GM21619 (cell line): Measurements from ENCODE around the gene FHIT.

Source experiments
- ATAC-seq: cut with Tn5 transposase; IDR thresholded peaks from one replicate; pipeline ENCODE4 v1.9.1; 2021; ENCODE audit not compliant: unreplicated experiment

The FHIT gene

DNA sequence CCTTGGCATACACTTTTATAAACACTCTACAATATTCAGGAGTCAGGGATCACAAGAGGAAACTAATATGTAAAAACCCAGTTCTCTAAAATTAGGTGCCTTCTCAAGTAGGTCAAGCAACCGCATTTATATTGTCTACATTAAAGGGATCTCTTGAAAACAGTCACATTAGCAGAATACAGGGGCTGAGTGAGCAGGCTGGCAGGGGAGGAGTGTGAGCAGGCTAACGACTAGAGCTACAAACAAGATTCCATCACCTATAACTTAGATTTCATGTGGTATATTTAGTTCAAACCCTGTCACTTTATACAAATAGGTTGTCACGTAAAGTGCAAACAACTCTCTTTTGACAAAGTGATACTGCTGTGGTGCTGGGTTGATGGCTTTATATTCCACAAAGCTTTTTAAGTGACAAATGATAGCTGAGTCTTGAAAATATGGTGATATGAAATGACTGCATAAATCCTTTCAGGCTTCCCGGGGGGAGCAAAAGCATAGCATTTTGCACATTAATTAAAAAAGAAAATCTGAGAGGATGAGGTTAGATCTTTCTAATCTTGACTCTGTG is 937.9 kb downstream of the FHIT start:
- no peak for ATAC-seq

DNA sequence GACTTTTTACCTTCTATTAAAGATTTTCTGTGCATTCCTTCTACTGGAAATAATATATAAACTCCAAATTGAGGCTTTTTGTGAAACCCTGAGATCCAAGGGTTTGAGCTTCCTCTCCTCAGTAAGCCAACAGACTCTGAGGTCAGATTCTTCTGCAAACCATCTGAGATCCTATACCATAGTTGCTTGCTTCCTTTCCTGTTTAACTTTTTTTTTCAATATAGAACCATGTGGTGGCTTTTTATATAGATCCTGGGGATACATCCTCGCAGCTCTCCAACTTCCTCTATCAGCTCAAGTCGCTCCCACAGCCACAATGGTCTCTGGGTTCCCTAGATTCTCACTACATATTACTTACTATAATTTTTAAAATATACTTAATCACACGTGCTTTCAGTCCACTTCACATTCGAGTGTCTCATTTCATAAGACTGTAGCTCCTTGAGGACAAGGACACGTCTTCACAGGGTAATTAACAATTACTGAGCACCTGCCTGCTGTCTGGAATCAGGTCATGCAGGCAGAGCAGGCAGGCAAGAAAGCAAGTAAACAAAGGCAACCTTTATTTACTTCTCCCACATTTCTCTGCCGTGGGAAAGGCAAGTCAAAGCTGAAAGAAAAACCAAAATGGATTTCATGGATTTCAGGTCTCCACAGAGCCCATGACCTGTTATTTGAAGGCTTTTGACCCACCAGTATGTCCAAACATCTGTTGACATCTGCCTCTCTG is 941.5 kb downstream of the FHIT start:
- ATAC-seq, result no peak

DNA sequence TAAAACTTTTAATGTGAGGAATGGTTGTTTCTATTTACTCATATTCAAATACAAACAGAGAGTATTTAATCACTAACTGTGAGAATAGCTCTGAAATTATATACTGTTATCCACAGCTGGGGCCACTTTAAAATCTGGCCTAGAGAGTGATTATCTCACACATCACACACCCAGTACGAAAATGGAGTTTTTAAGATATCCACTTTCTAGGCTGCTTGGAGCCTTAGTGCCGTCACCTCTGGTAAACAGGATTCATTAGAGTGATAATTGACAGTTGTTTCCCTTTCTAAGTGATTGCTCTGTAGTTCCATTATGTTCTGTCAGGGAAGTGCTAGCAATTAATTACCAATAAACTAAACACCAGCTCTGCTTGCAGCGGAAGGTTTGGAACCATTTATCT is 942.4 kb downstream of the FHIT start:
- ATAC-seq, result no peak

GRCh38 chr3:60307562-60308199 is 943.6 kb downstream of the FHIT start:
- ATAC-seq, result no peak

DNA sequence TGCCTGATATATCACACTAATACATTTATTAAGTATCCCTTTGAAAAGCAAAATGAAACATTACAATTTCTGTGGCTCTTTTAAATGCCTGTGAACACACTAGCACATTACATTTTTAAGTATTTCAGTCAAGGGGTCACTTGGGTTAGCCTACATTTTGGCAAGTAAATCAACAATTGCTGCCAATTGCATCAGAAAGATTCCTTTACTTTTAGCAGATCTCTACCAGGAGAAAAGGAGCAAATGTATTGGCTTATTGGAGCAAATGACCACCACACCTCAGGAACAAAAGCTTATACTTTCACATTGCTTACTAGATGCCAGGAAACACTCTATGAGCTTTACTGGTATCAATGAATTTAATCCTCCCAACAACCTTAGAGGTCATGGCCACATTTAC is 947.1 kb downstream of the FHIT start:
- ATAC-seq, result no peak

GRCh38 chr3:60303160-60303559 is 948.1 kb downstream of the FHIT start:
- ATAC-seq, result no peak

- ATAC-seq, result no peak
Observed at GRCh38 chr3:60301142-60301541, 950.1 kb downstream of the FHIT start.

GRCh38 chr3:60298141-60298540 is 953.1 kb downstream of the FHIT start:
- no peak for ATAC-seq

- no peak for ATAC-seq
Observed at GRCh38 chr3:60294181-60294580, 957.1 kb downstream of the FHIT start.

DNA sequence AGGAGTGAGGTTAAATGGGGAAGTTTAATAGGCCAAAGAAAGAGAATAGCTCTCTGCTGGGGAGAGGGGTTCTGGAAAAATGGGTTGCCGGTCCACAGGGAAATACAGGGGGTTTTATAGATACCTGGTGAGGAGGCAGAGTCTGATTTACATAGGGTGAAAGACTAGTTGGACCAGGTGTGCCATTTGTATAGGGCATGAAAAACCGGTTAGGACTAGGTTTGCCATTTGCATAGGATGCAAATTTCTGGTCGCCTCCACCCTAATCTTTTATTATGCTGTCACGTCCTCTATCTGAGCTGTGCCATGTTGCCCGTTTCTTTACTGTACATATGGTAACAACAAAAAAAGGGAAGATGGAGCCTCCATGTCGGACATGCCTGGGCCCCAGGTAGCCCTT is 960.1 kb downstream of the FHIT start:
- no peak for ATAC-seq

DNA sequence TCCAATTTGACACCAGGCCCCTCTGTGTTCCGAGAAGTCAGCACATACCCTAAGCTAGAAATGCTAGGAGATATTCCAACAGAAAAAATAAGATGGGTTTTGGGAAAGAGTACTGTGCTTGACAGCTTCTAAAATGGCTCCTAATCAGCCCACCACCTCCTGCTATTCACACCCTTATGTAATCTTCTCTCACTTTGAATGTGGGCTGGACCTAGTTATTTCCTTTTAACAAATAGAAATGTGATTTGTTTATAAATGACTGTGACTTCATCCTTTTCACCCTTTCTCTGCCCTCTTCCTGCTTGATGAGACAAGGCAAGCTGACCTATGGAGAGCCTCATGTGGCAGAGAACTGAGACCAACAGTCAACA is 961.1 kb downstream of the FHIT start:
- ATAC-seq, result no peak

GRCh38 chr3:60289341-60290121 is 961.7 kb downstream of the FHIT start:
- no peak for ATAC-seq

- no peak for ATAC-seq
Observed at GRCh38 chr3:60282866-60283265, 968.4 kb downstream of the FHIT start.

DNA sequence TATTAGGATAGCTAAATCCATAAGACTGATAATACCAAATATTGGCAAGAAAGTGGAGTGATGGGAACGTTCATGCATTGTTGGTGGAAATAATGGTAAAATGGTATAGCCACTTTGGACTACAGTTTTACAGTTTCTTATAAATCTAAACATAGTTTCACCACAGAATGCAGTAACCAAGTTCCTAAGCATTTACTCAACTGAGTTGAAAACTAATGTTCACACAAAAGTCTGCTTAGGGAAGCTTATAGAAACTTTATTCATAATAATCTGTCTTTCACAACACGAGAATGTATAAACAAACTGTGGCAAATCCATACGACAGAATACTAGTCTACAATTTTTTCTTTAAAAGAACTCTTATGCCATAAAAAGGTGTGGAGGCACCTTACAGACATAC is 969.3 kb downstream of the FHIT start:
- ATAC-seq, result no peak

DNA sequence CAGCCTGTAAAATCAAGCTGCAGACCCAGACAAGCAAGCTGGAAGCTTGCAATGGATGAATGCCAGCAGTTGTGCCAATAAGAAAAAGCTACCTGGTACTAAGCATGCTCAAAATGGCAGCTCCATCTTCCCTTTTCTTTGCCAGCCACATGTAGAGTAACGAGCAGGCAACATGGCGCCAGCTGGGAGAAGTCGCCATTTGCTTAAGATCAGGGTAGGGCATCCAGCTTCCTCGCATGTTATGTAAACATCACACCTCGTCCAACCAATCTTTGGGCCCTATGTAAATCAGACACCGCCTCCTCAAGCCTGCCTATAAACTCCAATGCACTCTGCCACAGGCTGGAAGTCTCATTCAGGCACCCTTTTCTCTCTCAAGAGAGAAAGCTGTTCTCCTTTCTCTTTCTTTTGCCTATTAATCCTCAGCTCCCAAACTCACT is 973.9 kb downstream of the FHIT start:
- no peak for ATAC-seq

GRCh38 chr3:60276615-60277014 is 974.6 kb downstream of the FHIT start:
- no peak for ATAC-seq

DNA sequence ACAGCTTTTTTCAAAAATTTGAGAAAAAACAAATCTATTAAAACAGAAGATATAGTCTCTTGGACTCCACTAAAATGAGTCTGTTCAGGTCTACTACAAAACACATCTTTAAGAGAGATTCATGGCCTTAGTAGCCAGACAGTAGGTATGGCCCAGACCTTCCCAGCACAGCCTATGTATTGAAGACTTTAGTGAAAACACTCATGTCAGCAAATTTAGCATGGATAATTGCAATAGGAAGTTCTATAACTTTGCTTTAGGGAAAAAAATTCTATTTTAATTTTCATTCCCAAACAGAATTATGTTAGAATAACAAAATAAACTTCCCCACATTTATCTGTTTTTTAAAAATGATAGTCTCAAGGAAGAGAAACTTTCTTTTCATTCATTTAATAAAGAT is 976.6 kb downstream of the FHIT start:
- ATAC-seq, result no peak

- no peak for ATAC-seq
Observed at GRCh38 chr3:60274098-60274497, 977.2 kb downstream of the FHIT start.

DNA sequence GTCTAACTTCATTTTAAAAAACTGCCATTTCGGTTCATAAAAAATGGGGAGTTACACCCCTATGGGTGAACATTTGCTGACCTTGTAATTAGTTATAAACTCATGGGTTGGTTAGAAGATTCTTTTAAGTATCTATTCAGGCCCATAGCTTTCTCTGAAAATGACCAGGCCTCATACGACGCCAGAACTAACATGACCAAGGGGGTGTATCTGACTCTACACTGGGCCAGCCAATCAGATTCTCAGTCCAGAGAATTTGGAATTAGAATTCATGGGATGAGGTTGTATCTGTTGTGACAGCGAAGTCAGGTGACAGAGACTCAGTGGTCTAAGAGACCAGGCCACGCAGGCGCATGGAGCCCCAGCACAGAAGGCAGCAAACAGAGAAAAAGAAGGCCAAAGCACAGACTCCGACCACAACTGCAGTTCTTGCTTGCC is 981.4 kb downstream of the FHIT start:
- ATAC-seq, result no peak

- ATAC-seq, result no peak
Observed at GRCh38 chr3:60269377-60269776, 981.9 kb downstream of the FHIT start.

DNA sequence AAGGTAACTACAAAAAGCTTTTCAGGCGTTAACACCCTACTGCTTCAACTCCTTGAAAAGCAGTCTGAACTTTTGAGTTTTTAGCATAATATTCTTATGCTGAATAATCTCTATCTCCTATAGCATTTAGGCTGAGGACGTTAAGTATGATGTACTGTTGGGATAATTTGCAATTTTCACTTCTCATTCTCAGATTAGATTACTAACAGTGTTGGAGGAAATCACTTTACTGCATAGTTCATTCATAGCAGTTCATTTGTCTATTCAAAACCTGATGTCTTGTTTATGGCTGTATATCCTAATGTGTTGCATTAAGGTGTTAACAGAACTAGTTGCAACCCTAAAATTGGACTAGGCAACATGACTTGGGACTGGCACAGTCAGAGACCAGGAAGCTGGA is 983.1 kb downstream of the FHIT start:
- peak; percentile 67 for ATAC-seq

DNA sequence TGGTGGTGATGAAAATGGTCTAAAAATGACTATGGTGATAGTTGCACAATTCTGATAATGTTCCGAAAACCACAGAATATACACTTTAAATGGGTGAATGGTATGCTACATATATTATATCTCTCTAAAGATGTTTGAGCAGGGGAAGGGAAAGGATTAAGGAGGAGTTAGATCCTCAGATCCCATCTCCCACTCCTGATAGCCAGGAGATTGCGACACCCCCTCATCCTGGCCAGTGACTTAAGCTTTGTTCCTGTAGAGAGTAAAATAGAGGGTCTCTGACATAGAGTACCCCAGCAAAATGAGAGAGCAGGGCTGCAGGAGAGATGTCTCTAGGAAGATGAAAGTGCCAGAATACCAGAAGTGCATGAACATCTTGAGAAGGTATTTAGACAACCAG is 984.8 kb downstream of the FHIT start:
- ATAC-seq, result no peak
